Activated CD4-positive, alpha-beta T cell treated with anti-CD3 and anti-CD28 coated beads for 1 hour (primary cell): ENCODE data around the gene ARAP2.

Experiments
- DNase-seq: peaks from one replicate; pipeline ENCODE4 v3.0.0-alpha.2; 2020

The ARAP2 gene

GRCh38 chr4:36037127-36037526, 207.2 kb downstream of the ARAP2 start:
- no peak for DNase-seq

- DNase-seq: no peak
Measured at GRCh38 chr4:36029951-36030350, 214.4 kb downstream of the ARAP2 start.

DNA sequence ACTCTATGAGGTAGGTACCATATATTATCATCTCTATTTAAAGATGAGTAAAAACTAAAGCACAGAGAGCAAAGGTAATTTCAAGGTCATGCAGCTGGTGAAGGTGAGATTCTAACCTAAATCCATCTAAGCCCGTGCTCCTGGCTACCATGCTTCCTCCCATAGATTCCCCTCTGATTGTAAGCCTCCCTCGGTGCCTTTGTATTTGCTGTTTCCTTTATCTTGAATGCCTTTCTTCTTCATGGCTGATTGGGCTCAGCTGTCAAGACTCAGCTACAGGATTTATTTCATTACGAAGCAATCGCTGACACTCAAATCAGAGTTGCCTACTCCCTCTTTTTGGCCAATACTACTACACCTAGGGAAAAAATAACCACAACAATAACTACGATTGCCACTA, 217.1 kb downstream of the ARAP2 start:
- DNase-seq: no peak

- no peak for DNase-seq
Measured at GRCh38 chr4:36026348-36026880, 217.9 kb downstream of the ARAP2 start.

DNA sequence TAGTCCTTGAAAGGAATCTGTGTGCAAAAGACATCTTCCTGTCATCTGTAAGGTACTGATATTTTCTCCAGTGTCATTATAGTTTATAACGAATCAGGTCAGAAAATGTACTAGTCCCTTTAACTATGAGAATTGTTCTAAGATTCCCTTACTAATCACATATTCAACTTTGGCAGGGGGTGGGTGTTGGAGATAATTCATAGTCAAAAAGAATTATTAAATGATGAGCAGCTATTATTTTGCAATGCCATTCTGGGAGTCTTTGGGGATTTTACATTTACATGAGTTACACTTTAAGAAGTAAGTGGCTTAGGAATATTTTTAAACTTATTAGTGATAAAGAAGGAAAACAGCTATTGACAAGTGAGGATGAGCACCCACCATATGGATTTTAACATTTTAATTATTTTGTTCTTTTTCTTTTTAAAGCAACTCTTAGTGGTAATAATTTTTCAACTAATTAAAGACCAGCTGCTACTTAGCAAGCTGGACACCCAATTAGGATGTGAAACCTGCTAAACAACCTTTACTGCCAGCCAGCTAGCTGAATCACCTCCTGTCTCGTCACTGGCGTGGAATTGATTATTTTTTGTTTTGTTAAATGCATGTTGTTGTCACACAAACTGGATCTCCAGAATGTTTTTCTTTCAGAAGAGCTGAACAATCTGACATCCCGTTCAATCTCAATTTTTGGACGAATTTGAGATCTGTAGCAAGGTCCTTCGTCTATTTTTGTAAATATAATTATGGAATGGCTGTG, 219.2 kb downstream of the ARAP2 start:
- no peak for DNase-seq

DNA sequence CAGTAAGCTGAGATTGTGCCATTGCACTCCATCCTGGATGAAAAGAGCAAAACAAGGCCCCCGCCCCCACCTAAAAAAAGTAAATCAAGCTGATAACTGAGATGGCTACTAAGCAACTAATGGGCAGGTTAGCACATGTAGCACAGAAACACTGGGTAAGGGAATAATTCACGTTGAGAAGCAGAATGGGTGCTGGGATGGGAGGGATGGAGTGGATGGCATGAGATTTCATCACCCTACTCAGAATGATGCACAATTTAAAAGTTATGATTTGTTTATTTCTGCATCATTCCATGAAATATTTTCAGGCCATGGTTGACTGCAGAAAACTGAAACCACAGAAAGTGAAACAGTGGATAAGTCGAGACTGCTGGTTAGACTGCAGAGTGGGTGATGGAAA, 224.0 kb downstream of the ARAP2 start:
- no peak for DNase-seq
